ENCODE data around the gene SPPL2B.
A peak's percentile ranks its signal among the peaks of the same experiment; 100 is the strongest.
"Not testable (repeated sequence)": the region's sequence is repeated elsewhere in the genome, so short reads cannot be mapped to it uniquely, and the experiment has no call there.

SPPL2B gene

DNA sequence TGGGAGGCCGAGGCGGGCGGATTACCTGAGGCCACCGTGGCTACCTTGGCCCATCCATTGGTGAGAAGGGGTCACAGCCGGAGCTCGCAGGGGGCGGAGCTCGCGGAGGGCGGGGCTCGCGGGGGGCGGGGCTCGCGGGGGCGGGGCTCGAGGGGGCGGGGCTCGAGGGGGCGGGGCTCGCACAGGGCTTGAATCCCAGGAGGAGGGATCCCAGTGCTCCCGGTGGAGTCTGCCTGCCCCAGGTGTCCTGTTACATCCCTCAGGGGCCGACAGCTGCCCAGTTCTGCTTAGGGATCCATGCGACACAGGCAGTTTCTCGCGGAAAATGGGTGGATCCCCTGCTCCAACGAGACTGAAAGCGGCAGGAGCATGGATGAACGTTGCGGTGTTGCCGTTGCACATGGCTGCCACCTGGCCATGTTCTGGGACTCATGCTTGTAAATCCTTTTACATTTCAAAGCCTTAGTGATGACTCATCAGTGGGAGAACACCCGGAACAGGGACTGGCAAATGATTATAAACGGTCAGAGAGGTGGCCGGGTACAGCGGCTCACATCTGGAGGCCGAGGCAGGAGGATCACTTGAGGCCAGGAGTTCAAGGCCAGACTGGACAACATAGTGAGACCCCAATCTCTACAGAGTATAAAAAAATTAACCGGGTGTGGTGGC lies 56.7 kb downstream of the SPPL2B start:
- no peak overlapping the region for H3K27ac ChIP-seq

DNA sequence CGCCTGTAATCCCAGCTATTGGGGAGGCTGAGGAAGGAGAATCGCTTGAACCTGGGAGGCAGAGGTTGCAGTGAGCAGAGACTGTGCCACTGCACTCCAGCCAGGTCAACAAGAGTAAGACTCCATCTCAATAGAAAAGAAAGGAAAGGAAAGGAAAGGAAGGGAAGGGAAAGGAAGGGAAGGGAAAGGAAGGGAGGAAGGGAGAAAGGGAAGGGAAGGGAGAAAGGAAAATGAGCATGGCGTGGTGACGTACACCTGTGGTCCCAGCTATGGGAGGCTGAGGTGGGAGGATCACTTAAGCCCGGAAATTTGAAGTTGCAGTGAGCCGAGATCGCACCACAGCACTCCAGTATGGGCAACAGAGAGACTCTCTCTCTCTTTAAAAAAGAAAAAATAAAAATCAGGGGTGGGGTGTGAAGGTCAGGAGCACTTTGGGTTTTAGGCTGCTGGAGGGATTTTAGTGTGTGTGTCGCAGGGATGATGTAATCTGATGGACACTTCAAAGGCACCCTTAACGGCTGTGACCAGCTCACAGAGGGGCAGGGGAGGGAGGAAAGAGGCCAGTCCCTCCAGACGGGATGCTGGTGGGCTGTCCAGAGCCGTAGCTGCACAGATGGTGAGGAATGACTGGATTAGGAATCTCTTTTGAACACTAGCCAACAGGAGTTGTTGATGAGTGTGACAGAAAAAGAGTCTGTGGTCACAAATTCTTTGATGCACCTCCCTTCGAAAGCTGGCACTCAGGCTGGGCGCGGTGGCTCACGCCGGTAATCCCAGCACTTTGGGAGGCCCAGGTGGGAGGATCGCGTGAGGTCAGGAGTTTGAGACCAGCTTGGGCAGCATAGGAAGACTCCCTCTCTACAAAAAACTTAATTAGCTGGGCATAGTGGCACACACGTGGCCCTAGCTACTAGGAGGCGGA lies 59.1 kb downstream of the SPPL2B start:
- no peaks in the 10 kb centered on the region for H3K36me3 ChIP-seq
- H3K4me3 ChIP-seq (ENCODE audit: low read depth in 1 of 2, low read length in 1 of 2) = no peak overlapping the region
- H3K27me3 ChIP-seq = no peaks in the 10 kb centered on the region
- TF ChIP-seq, protein P1, sequence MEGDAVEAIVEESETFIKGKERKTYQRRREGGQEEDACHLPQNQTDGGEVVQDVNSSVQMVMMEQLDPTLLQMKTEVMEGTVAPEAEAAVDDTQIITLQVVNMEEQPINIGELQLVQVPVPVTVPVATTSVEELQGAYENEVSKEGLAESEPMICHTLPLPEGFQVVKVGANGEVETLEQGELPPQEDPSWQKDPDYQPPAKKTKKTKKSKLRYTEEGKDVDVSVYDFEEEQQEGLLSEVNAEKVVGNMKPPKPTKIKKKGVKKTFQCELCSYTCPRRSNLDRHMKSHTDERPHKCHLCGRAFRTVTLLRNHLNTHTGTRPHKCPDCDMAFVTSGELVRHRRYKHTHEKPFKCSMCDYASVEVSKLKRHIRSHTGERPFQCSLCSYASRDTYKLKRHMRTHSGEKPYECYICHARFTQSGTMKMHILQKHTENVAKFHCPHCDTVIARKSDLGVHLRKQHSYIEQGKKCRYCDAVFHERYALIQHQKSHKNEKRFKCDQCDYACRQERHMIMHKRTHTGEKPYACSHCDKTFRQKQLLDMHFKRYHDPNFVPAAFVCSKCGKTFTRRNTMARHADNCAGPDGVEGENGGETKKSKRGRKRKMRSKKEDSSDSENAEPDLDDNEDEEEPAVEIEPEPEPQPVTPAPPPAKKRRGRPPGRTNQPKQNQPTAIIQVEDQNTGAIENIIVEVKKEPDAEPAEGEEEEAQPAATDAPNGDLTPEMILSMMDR (IDR thresholded peaks at IDR 0.05) = no peak
- H3K27ac ChIP-seq = no peak overlapping the region
- peaks cover 2 to 12% of the 10 kb centered on the region in 2 experiments for H3K4me1 ChIP-seq (ENCODE audit: control insufficient read depth in 1 of 2, insufficient read depth in 1 of 2, low read depth in 1 of 2, low read length in 1 of 2)
- no peaks in the 10 kb centered on the region for H3K9me3 ChIP-seq

More for the DNA sequence above, 56.7 kb downstream of the SPPL2B start:
- TF ChIP-seq, protein P1 (IDR thresholded peaks at IDR 0.05) = no peak
- no peaks in the 10 kb centered on the region for H3K36me3 ChIP-seq
- H3K27me3 ChIP-seq = no peaks in the 10 kb centered on the region
- no peak overlapping the region for H3K4me3 ChIP-seq (ENCODE audit: low read depth in 1 of 2, low read length in 1 of 2)
- peaks cover 2 to 9% of the 10 kb centered on the region in 2 experiments for H3K4me1 ChIP-seq (ENCODE audit: control insufficient read depth in 1 of 2, insufficient read depth in 1 of 2, low read depth in 1 of 2, low read length in 1 of 2)
- H3K9me3 ChIP-seq = no peaks in the 10 kb centered on the region

DNA sequence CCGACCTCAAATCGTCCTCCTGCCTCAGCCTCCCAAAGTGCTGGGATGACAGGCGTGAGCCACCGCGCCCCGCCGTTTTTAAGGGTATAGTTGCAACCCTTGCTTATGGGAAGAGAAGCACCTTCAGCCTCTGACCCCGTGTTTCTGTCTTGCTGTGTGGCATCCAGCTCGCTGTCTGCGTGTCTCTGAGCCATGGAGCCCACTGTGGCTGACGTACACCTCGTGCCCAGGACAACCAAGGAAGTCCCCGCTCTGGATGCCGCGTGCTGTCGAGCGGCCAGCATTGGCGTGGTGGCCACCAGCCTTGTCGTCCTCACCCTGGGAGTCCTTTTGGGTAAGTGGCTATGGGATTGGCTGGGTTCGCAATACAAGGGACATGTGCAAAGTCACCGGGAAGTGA lies 61.1 kb downstream of the SPPL2B start:
- Histone ChIP-seq H3K4me3 (ENCODE audit: low read depth in 1 of 2, low read length in 1 of 2) (no peak overlapping the region), H3K36me3 (no peaks in the 10 kb centered on the region), H3K27ac (no peak overlapping the region), H3K4me1 (ENCODE audit: control insufficient read depth in 1 of 2, insufficient read depth in 1 of 2, low read depth in 1 of 2, low read length in 1 of 2) (peaks cover 15 to 21% of the 10 kb centered on the region in 2 experiments), H3K9me3 (no peaks in the 10 kb centered on the region), H3K27me3 (no peaks in the 10 kb centered on the region)
- TF ChIP-seq, protein P1 (IDR thresholded peaks at IDR 0.05) = no peak

DNA sequence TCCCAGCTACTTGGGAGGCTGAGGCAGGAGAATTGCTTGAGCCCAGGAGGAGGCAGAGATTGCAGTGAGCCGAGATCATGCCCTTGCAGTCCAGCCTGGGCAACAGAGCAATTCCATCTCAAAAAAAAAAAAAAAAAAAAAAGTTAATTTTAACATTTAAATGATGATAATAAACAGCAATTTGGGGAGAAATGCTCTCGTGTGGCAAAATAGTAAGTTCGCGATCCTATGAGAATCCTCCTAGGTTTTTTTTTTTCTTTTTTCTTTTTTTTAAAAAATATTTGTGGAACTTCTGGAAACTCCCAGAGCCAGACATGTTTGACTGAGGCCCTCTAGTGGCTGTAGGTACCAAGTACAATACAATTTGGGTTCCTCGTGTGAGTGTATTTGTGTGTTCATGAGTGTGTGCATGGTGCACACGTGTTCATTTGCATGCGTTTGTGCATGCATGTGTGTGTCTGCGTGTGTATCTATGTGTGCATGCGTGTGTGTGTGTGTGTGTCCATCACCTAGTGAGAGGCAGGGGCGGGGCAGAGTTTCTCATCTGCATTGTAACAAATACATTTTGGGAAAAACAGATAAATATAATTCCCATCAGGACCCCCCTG lies 62.7 kb downstream of the SPPL2B start:
- TF ChIP-seq, protein P1 (IDR thresholded peaks at IDR 0.05) = peak; percentile 80
- Histone ChIP-seq H3K9me3 (no peaks in the 10 kb centered on the region), H3K27me3 (no peaks in the 10 kb centered on the region), H3K4me1 (ENCODE audit: control insufficient read depth in 1 of 2, insufficient read depth in 1 of 2, low read depth in 1 of 2, low read length in 1 of 2) (peaks cover 19 to 26% of the 10 kb centered on the region in 2 experiments), H3K4me3 (ENCODE audit: low read depth in 1 of 2, low read length in 1 of 2) (no peak overlapping the region), H3K36me3 (no peaks in the 10 kb centered on the region), H3K27ac (no peak overlapping the region)

DNA sequence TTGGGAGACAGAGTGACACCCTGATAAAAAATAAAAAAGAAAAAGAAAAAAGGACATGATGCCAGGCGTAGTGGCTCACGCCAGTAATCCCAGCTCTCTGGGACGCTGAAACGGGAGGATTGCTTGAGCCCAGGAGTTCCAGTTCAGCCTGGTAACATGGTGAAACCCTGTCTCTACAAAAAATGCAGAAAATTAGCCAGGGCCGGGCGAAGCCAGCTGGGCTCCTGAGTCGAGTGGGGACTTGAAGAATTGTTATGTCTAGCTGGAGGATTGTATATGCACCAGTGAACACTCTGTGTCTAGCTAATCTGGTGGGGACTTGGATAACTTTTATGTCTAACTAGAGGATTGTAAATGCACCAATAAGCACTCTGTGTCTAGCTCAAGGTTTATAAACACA lies 63.9 kb downstream of the SPPL2B start:
- no peak overlapping the region for H3K27ac ChIP-seq
- peaks cover 19 to 26% of the 10 kb centered on the region in 2 experiments for H3K4me1 ChIP-seq (ENCODE audit: control insufficient read depth in 1 of 2, insufficient read depth in 1 of 2, low read depth in 1 of 2, low read length in 1 of 2)
- H3K4me3 ChIP-seq (ENCODE audit: low read depth in 1 of 2, low read length in 1 of 2) = no peak overlapping the region
- no peaks in the 10 kb centered on the region for H3K27me3 ChIP-seq
- TF ChIP-seq, protein P1 (IDR thresholded peaks at IDR 0.05) = no peak
- H3K36me3 ChIP-seq = no peaks in the 10 kb centered on the region
- H3K9me3 ChIP-seq = no peaks in the 10 kb centered on the region

DNA sequence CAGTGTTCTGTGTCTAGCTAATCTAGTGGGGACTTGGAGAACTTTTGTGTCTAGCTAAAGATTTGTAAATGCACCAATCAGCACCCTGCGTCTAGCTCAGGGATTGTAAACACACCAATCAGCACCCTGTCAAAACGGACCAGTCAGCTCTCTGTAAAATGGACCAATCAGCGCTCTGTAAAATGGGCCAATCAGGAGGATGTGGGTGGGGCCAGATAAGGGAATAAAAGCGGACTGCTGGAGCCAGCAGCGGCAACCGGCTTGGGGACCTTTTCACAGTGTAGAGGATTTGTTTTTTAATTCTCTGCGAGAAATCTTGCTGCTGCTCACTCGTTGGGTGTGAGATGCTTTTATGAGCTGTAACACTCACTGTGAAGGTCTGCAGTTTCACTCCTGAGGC lies 64.4 kb downstream of the SPPL2B start:
- H3K27me3 ChIP-seq; H3K36me3 ChIP-seq; H3K9me3 ChIP-seq; H3K27ac ChIP-seq; H3K4me3 ChIP-seq (ENCODE audit: low read depth in 1 of 2, low read length in 1 of 2): not testable (repeated sequence)
- peaks cover 19 to 26% of the 10 kb centered on the region in 2 experiments for H3K4me1 ChIP-seq (ENCODE audit: control insufficient read depth in 1 of 2, insufficient read depth in 1 of 2, low read depth in 1 of 2, low read length in 1 of 2)
